IPS-15b (cell line): ENCODE results near the gene OPN4.

Experiments used
- H3K27me3 ChIP-seq: one replicate; pipeline ENCODE4 v1.6.1; 2013; ENCODE audit warnings: low read length; ENCODE audit not compliant: control insufficient read depth, insufficient read depth
- H3K36me3 ChIP-seq: one replicate; pipeline ENCODE4 v1.6.1; 2013; ENCODE audit warnings: low read length; ENCODE audit not compliant: control insufficient read depth, insufficient read depth
- H3K4me1 ChIP-seq: one replicate; pipeline ENCODE4 v1.6.1; 2013; ENCODE audit warnings: mild to moderate bottlenecking, low read length; ENCODE audit not compliant: control insufficient read depth, insufficient read depth
- H3K4me3 ChIP-seq: one replicate; pipeline ENCODE4 v1.5.1; 2013; ENCODE audit warnings: low read depth, low read length
- H3K9ac ChIP-seq: one replicate; pipeline ENCODE4 v1.6.1; 2013; ENCODE audit warnings: low read depth, mild to moderate bottlenecking, low read length
- H3K9me3 ChIP-seq: one replicate; pipeline ENCODE4 v1.6.1; 2013; ENCODE audit warnings: mild to moderate bottlenecking, low read length; ENCODE audit not compliant: control insufficient read depth, insufficient read depth

The OPN4 gene

DNA sequence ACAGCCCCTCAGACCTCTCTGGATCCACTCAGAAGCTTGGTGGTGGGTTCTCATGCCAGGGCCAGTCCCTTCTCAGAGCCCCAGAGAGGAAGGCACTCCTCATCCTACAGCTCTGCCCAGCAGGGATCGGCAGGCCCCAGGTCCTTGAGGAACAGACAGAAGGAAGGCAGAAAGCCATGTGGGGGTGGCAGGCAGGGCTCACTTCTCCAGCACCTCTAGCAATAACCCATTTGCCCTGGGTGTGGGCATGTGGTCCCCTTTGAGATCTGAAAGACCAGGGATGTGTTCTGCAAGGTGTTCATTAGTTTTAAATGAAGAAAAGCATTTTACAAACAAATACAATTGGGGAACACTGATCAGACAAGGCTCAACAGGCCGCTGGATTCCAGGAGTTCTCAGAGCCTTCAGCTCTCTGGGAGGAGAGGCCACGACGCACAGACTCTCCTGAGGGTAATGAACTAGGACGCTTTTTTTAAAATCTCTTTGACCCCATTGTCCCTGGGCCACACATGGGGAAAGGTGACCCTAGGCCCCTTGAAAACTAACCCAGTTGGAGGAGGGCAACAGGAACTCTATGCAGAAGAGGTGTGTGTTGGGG is 54.5 kb downstream of the OPN4 start:
- no peak overlapping the region for H3K4me3 ChIP-seq
- peaks cover 13% of the 10 kb centered on the region for H3K4me1 ChIP-seq
- H3K9ac ChIP-seq, result no peak overlapping the region
- H3K27me3 ChIP-seq, result no peaks in the 10 kb centered on the region
- no peaks in the 10 kb centered on the region for H3K36me3 ChIP-seq
- H3K9me3 ChIP-seq, result no peaks in the 10 kb centered on the region

GRCh38 chr10:86709396-86710185 is 55.2 kb downstream of the OPN4 start:
- H3K9me3 ChIP-seq, result no peaks in the 10 kb centered on the region
- H3K27me3 ChIP-seq, result no peaks in the 10 kb centered on the region
- H3K4me3 ChIP-seq, result no peak overlapping the region
- peaks cover 14% of the 10 kb centered on the region for H3K4me1 ChIP-seq
- H3K36me3 ChIP-seq, result no peaks in the 10 kb centered on the region
- H3K9ac ChIP-seq, result no peak overlapping the region

DNA sequence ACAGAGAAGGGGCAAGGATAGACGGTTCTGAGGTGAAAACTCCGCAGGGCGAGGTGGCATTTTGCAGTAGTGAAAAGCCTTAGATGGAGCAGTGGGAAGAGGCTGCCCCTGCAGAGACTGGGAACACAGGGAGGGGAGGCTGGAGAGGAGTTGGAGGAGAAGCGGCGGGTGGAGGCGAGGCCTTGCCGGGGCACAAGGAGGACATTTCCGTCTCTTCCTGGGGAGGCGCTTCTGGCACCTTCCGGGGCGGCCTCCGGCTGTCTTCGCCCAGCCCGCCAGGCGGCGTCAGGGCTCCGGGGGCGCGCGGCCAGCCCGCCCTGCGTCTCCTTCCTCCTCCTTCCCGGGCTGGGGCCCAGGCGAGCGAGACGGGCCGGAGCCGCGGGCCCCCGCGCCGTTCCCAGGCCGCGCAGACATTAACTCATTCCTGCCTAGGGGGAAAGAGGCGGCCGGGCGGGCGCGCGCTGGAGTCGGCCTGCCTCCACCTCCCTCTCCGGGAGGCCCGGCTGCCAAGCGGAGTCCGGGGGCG is 56.7 kb downstream of the OPN4 start:
- Histone ChIP-seq H3K4me1 (peaks cover 14% of the 10 kb centered on the region), H3K4me3 (peak overlapping the region; percentile 30), H3K36me3 (no peaks in the 10 kb centered on the region), H3K9ac (peak overlapping the region; percentile 47), H3K27me3 (no peaks in the 10 kb centered on the region), H3K9me3 (no peaks in the 10 kb centered on the region)

GRCh38 chr10:86711513-86712316 is 57.4 kb downstream of the OPN4 start:
- H3K9me3 ChIP-seq, result no peaks in the 10 kb centered on the region
- H3K27me3 ChIP-seq, result no peaks in the 10 kb centered on the region
- H3K9ac ChIP-seq, result peak overlapping the region; percentile 47
- H3K4me1 ChIP-seq, result peaks cover 14% of the 10 kb centered on the region
- H3K36me3 ChIP-seq, result no peaks in the 10 kb centered on the region
- H3K4me3 ChIP-seq, result peak overlapping the region; percentile 54

- H3K9me3 ChIP-seq, result no peaks in the 10 kb centered on the region
- peaks cover 14% of the 10 kb centered on the region for H3K4me1 ChIP-seq
- H3K36me3 ChIP-seq, result no peaks in the 10 kb centered on the region
- peak overlapping the region; percentile 54 for H3K4me3 ChIP-seq
- H3K27me3 ChIP-seq, result no peaks in the 10 kb centered on the region
- H3K9ac ChIP-seq, result peak overlapping the region; percentile 41
These were observed 58.0 kb downstream of the OPN4 start for GRCh38 chr10:86712317-86712707.

GRCh38 chr10:86715156-86715795 is 60.9 kb downstream of the OPN4 start:
- Histone ChIP-seq H3K4me1 (peaks cover 14% of the 10 kb centered on the region), H3K27me3 (no peaks in the 10 kb centered on the region), H3K36me3 (no peaks in the 10 kb centered on the region), H3K4me3 (no peak overlapping the region), H3K9me3 (no peaks in the 10 kb centered on the region), H3K9ac (no peak overlapping the region)

DNA sequence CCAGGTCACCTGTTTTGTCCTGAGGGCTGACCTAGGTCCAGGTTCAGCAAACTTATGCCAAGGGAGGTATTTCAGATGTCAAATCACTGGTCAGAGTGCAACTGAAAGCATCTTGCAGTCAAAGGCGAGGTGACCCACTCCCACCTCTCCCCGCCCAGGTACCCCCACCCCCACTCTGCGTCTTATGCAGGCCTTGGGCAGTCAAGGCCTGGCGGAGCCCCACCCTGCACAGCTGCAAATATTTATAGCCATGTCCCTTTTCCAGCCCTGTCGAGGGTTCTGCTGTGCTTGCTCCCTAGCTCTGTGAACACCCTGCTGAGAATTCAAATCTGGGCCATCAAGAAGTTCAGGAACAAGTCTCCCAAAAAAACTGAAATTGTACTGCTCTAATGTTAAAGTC is 61.5 kb downstream of the OPN4 start:
- H3K4me1 ChIP-seq, result peaks cover 14% of the 10 kb centered on the region

More for the DNA sequence above, 61.5 kb downstream of the OPN4 start:
- H3K27me3 ChIP-seq, result no peaks in the 10 kb centered on the region
- no peaks in the 10 kb centered on the region for H3K36me3 ChIP-seq
- no peak overlapping the region for H3K9ac ChIP-seq
- H3K9me3 ChIP-seq, result no peaks in the 10 kb centered on the region
- H3K4me3 ChIP-seq, result no peak overlapping the region
